B cell (primary cell): ENCODE measurements around the gene ZRANB1.

Experiments
- EZH2 ChIP-seq: IDR thresholded peaks from 2 replicates; pipeline ENCODE4 v1.6.1; 2012; ENCODE audit warnings: borderline replicate concordance, low read depth, mild to moderate bottlenecking, moderate library complexity, low read length; ENCODE audit not compliant: insufficient read depth, poor library complexity, severe bottlenecking
- TF ChIP-seq, protein P1 (sequence below): fragments of 200-600 bp; IDR thresholded peaks from one replicate; pipeline ENCODE4 v1.8.0; 2022; ENCODE audit warnings: antibody characterized with exemption, mild to moderate bottlenecking

- TF ChIP-seq, protein P1, sequence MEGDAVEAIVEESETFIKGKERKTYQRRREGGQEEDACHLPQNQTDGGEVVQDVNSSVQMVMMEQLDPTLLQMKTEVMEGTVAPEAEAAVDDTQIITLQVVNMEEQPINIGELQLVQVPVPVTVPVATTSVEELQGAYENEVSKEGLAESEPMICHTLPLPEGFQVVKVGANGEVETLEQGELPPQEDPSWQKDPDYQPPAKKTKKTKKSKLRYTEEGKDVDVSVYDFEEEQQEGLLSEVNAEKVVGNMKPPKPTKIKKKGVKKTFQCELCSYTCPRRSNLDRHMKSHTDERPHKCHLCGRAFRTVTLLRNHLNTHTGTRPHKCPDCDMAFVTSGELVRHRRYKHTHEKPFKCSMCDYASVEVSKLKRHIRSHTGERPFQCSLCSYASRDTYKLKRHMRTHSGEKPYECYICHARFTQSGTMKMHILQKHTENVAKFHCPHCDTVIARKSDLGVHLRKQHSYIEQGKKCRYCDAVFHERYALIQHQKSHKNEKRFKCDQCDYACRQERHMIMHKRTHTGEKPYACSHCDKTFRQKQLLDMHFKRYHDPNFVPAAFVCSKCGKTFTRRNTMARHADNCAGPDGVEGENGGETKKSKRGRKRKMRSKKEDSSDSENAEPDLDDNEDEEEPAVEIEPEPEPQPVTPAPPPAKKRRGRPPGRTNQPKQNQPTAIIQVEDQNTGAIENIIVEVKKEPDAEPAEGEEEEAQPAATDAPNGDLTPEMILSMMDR, result no peak
- no peak for TF ChIP-seq EZH2
These were observed 13.3 kb downstream of the ZRANB1 start for GRCh38 chr10:124955243-124955642.
